GM06990 (cell line): ENCODE data around the gene CENPL.
"Not testable (repeated sequence)": the region's sequence is repeated elsewhere in the genome, so short reads cannot be mapped to it uniquely, and the experiment has no call there.

Source experiments
- DNase-seq: peaks from one replicate; pipeline ENCODE4 v3.0.0-alpha.2; 2011; ENCODE audit not compliant: insufficient read length; ENCODE audit errors: extremely low read depth
- H3K27me3 ChIP-seq: replicated peaks from 2 replicates; pipeline ENCODE4 v1.6.0; 2011; ENCODE audit warnings: low read length; ENCODE audit not compliant: control insufficient read depth, insufficient read depth
- H3K36me3 ChIP-seq: 2 replicates; pipeline ENCODE4 v1.5.1; 2011; ENCODE audit warnings: low read length; ENCODE audit not compliant: control insufficient read depth, insufficient read depth
- H3K4me3 ChIP-seq: replicated peaks from 2 replicates; pipeline ENCODE4 v1.5.1; 2011; ENCODE audit warnings: low read depth, mild to moderate bottlenecking, control low read depth, low read length
- TF ChIP-seq, protein P1 (sequence below): IDR thresholded peaks from 2 replicates; pipeline ENCODE4 v1.5.1; 2011; ENCODE audit warnings: low read length, control low read depth, mild to moderate bottlenecking, inconsistent platforms; ENCODE audit not compliant: insufficient read depth, poor library complexity, severe bottlenecking

CENPL gene

DNA sequence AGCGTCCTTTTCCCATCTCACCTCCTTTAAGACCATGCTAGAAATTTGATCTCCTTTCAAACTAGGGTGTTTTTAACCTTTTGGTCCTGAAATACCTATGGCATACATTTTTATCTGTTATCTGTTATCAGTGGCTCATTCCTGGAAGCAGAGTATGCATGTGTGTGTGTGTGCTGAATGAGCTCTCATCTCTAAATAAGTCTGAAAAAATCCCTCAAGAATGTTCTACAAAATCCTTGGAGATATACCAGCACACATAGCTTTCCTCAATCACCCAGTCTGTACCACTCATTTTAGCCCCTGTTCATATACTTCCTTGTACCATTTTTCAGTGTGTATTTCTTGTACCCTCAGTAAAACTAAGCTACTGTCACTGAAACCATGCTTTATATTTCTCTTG, 6.2 kb downstream of the CENPL start:
- Histone ChIP-seq H3K27me3 (no peaks in the 10 kb centered on the region), H3K36me3 (no peaks in the 10 kb centered on the region), H3K4me3 (no peak overlapping the region)
- TF ChIP-seq, protein P1, sequence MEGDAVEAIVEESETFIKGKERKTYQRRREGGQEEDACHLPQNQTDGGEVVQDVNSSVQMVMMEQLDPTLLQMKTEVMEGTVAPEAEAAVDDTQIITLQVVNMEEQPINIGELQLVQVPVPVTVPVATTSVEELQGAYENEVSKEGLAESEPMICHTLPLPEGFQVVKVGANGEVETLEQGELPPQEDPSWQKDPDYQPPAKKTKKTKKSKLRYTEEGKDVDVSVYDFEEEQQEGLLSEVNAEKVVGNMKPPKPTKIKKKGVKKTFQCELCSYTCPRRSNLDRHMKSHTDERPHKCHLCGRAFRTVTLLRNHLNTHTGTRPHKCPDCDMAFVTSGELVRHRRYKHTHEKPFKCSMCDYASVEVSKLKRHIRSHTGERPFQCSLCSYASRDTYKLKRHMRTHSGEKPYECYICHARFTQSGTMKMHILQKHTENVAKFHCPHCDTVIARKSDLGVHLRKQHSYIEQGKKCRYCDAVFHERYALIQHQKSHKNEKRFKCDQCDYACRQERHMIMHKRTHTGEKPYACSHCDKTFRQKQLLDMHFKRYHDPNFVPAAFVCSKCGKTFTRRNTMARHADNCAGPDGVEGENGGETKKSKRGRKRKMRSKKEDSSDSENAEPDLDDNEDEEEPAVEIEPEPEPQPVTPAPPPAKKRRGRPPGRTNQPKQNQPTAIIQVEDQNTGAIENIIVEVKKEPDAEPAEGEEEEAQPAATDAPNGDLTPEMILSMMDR: no peak
- DNase-seq: no peak

DNA sequence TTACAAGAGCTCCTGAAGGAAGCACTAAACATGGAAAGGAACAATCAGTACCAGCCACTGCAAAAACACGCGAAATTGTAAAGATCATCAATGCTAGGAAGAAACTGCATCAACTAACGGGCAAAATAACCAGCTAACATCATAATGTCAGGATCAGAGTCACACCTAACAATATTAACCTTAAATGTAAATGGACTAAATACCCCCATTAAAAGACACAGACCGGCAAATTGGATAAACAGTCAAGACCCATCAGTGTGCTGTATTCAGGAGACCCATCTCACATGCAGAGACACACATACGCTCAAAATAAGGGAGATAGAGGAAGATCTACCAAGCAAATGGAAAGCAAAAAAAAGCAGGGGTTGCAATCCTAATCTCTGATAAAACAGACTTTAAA, 11.0 kb downstream of the CENPL start:
- not testable (repeated sequence) for H3K36me3 ChIP-seq, H3K27me3 ChIP-seq, DNase-seq, H3K4me3 ChIP-seq

DNA sequence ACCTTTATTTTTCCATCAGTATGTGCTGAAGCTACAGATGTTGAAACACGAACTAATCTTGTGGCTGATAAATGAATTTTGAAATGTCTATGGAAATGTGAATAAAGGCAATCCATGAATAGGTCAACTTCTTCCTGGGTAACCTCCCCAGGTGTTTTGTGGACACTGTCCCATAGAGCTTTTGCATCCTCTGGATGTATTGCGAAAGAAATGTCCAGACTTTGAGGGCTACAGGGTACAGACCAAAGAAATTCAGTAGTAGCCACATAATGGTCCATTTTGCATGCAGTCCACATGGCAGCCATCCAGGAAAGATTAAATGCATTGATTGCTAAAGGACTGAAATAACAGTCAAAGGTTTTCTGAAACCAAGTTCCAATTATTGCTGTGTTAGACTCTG, 21.7 kb downstream of the CENPL start:
- Histone ChIP-seq H3K4me3 (no peak overlapping the region), H3K27me3 (no peaks in the 10 kb centered on the region), H3K36me3 (peaks cover 4% of the 10 kb centered on the region)
- DNase-seq: no peak
- TF ChIP-seq, protein P1: no peak

DNA sequence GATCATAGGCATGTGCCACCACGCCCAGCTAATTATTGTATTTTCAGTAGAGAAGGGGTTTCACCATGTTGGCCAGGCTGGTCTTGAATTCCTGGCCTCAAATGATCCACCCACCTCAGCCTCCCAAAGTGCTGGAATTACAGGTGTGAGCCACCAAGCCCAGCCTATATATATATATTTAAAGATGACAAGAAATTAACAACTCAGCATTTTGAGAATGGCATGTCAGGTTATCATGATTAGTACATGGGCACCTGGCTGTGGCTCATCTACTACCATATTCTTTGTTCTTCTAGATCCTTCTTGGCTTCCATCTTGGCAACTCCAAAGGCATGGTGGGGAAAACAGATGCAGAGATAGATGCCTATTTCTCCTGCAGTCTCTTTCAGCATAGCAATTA, 24.7 kb downstream of the CENPL start:
- not testable (repeated sequence) for H3K4me3 ChIP-seq, H3K27me3 ChIP-seq, DNase-seq, H3K36me3 ChIP-seq

DNA sequence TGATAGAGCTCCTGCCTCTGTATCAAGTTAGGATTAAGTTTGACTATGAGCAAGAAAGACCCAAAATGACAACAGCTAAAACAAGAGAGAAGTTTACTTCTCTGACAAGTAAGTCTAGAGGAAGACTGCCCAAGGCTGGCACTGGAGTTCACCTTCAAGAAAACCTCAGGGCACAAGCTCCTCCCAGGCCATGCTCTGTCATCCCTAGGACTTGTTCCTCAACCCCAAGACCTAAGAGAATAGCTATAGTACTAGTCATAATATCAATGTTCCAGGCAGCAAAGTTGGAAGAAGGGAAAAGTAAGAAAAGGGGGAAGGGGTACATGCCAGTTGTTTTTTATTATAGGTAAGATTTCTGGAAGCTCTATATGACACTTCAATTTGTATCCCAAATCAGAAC, 26.6 kb downstream of the CENPL start:
- Histone ChIP-seq H3K4me3 (no peak overlapping the region), H3K27me3 (no peaks in the 10 kb centered on the region), H3K36me3 (peaks cover 4% of the 10 kb centered on the region)
- DNase-seq: no peak
- TF ChIP-seq, protein P1: no peak

DNA sequence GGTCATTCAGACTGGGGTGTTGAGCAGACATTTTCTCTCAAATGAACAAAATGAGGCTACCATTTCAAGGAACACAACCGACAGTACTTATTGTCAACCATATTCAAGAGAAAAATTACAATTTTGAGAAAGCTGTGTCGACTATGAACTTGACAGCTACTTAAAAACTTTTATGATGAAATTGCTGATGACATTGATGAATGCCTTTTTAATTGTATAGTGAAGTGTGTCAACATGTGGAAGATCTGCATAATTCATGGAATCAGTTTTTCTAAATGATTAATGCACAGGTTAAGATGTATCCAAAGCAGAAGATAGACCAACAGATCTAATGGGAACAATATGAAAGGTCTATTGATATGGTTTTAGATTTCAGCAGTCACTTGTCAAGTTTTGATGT, 34.8 kb downstream of the CENPL start:
- TF ChIP-seq, protein P1: no peak
- peaks cover 3% of the 10 kb centered on the region for H3K36me3 ChIP-seq
- H3K4me3 ChIP-seq: no peak overlapping the region
- H3K27me3 ChIP-seq: no peaks in the 10 kb centered on the region
- no peak for DNase-seq

DNA sequence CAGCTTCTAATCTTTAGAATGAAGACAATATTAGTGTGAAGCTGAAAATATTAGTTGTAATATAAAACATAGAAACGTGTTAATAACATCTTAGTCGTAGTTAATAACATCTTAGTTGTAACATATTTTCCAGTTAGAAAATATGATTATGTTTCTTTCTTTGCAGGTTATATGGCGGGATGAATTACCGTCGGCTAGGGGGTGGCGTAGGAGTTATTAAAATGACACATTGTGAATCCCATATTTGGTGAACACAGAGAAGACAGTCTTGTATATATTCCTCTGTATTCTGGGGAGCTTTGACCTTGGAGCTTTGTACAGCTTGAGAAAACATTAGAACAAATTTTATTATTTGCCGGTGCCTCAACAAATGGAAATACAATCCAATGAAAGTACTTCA, 39.7 kb downstream of the CENPL start:
- Histone ChIP-seq H3K36me3 (peaks cover 5% of the 10 kb centered on the region), H3K27me3 (no peaks in the 10 kb centered on the region), H3K4me3 (no peak overlapping the region)
- TF ChIP-seq, protein P1: no peak
- no peak for DNase-seq
